OCI-LY3 (cell line): Measurements from ENCODE around the gene EYA2.

Experiments
- H2AFZ ChIP-seq: fragments of 200-600, 300-600 bp; shearing (Covaris generic); 2 replicates; pipeline ENCODE4 v1.6.0; 2014; ENCODE audit warnings: antibody characterized with exemption, low read depth, low read length
- H3K27ac ChIP-seq: fragments of 200-600, 300-600 bp; sonication (generic); 2 replicates; pipeline ENCODE4 v1.5.1; 2014; ENCODE audit warnings: mild to moderate bottlenecking, low read length, moderate library complexity, mixed read lengths
- H3K27me3 ChIP-seq: fragments of 200-600, 300-600 bp; sonication (generic); 2 replicates; pipeline ENCODE4 v1.6.1; 2014; ENCODE audit warnings: low read depth, low read length, mixed read lengths
- H3K36me3 ChIP-seq: fragments of 200-600, 300-600 bp; sonication (generic); replicated peaks from 2 replicates; pipeline ENCODE3; 2014; ENCODE audit warnings: low read depth, low read length, mixed read lengths
- H3K4me1 ChIP-seq: fragments of 300-600, 200-600 bp; sonication (generic); 2 replicates; pipeline ENCODE4 v1.6.1; 2014; ENCODE audit warnings: low read length, mixed read lengths
- H3K4me2 ChIP-seq: fragments of 200-600, 300-600 bp; sonication (generic); 2 replicates; pipeline ENCODE4 v1.6.1; 2014; ENCODE audit warnings: low read length, mixed read lengths
- H3K4me3 ChIP-seq: fragments of 300-600, 200-600 bp; sonication (generic); 2 replicates; pipeline ENCODE4 v1.5.1; 2014; ENCODE audit warnings: antibody characterized with exemption, mild to moderate bottlenecking, low read length, moderate library complexity
- H3K79me2 ChIP-seq: fragments of 300-600, 200-600 bp; shearing (Covaris generic); 2 replicates; pipeline ENCODE4 v1.6.1; 2014; ENCODE audit warnings: mild to moderate bottlenecking, low read length, mixed read lengths
- H3K9ac ChIP-seq: fragments of 300-600, 200-600 bp; shearing (Covaris generic); 2 replicates; pipeline ENCODE4 v1.6.0; 2014; ENCODE audit warnings: mild to moderate bottlenecking, low read length, moderate library complexity
- H3K9me3 ChIP-seq: fragments of 200-600, 300-600 bp; shearing (Covaris generic); 2 replicates; pipeline ENCODE4 v1.6.1; 2014; ENCODE audit warnings: low read length, mixed read lengths; ENCODE audit not compliant: insufficient read depth
- H4K20me1 ChIP-seq: fragments of 200-600, 300-600 bp; sonication (generic); 2 replicates; pipeline ENCODE4 v1.6.1; 2016; ENCODE audit warnings: low read length, mixed read lengths; ENCODE audit not compliant: insufficient read depth
- CTCF ChIP-seq: fragments of 200-600, 300-600 bp; sonication (generic); IDR thresholded peaks from 2 replicates; pipeline ENCODE4 v1.5.1; 2014; ENCODE audit warnings: antibody characterized with exemption, low read length, low read depth
- EZH2phosphoT487 ChIP-seq: fragments of 200-600 bp; shearing (Covaris generic); IDR thresholded peaks from 2 replicates; pipeline ENCODE4 v1.6.1; 2018; ENCODE audit warnings: antibody characterized with exemption, mixed run types, low read depth

EYA2 gene

GRCh38 chr20:47183367-47183766 is 288.7 kb downstream of the EYA2 start:
- Histone ChIP-seq H3K9ac (no peak overlapping the region), H3K27me3 (peaks cover 5% of the 10 kb centered on the region; the same call in 1 of the 2 replicates), H3K79me2 (no peaks in the 10 kb centered on the region), H2AFZ (no peak overlapping the region), H3K27ac (no peak overlapping the region), H3K36me3 (no peaks in the 10 kb centered on the region), H3K4me1 (peaks cover 4% of the 10 kb centered on the region), H3K9me3 (no peaks in the 10 kb centered on the region), H4K20me1 (no peaks in the 10 kb centered on the region), H3K4me2 (no peak overlapping the region), H3K4me3 (no peak overlapping the region)
- TF ChIP-seq CTCF (no peak), EZH2phosphoT487 (no peak)

GRCh38 chr20:47187450-47188195 is 293.0 kb downstream of the EYA2 start:
- H3K79me2 ChIP-seq, result no peaks in the 10 kb centered on the region
- TF ChIP-seq EZH2phosphoT487, result no peak
- no peak for TF ChIP-seq CTCF
- H3K9me3 ChIP-seq, result no peaks in the 10 kb centered on the region
- no peaks in the 10 kb centered on the region for H3K36me3 ChIP-seq
- no peaks in the 10 kb centered on the region for H3K4me1 ChIP-seq
- no peak overlapping the region for H2AFZ ChIP-seq
- H3K9ac ChIP-seq, result no peak overlapping the region
- no peak overlapping the region for H3K4me3 ChIP-seq
- no peaks in the 10 kb centered on the region for H4K20me1 ChIP-seq
- no peak overlapping the region for H3K27ac ChIP-seq
- H3K27me3 ChIP-seq, result peaks cover 42% of the 10 kb centered on the region
- no peak overlapping the region for H3K4me2 ChIP-seq

GRCh38 chr20:47188540-47188939 is 293.9 kb downstream of the EYA2 start:
- no peak for TF ChIP-seq CTCF
- TF ChIP-seq EZH2phosphoT487, result no peak
- Histone ChIP-seq H3K4me2 (no peak overlapping the region), H3K27ac (no peak overlapping the region), H3K9ac (no peak overlapping the region), H2AFZ (no peak overlapping the region), H3K4me1 (no peaks in the 10 kb centered on the region), H3K79me2 (no peaks in the 10 kb centered on the region), H3K4me3 (no peak overlapping the region), H3K27me3 (peaks cover 42% of the 10 kb centered on the region), H4K20me1 (no peaks in the 10 kb centered on the region), H3K36me3 (no peaks in the 10 kb centered on the region), H3K9me3 (no peaks in the 10 kb centered on the region)

- Histone ChIP-seq H3K4me2 (no peak overlapping the region), H4K20me1 (no peaks in the 10 kb centered on the region), H3K27me3 (peaks cover 42% of the 10 kb centered on the region), H3K79me2 (no peaks in the 10 kb centered on the region), H3K9me3 (no peaks in the 10 kb centered on the region), H3K36me3 (no peaks in the 10 kb centered on the region), H2AFZ (no peak overlapping the region), H3K4me3 (no peak overlapping the region), H3K27ac (no peak overlapping the region), H3K9ac (no peak overlapping the region), H3K4me1 (no peaks in the 10 kb centered on the region)
- TF ChIP-seq EZH2phosphoT487 (no peak), CTCF (no peak)
Observed at GRCh38 chr20:47189060-47189459, 294.4 kb downstream of the EYA2 start.
